Adrenal gland (tissue), 5 donors: Measurements from ENCODE around the gene RPS10.

Source experiments
- CTCF ChIP-seq, 6 experiments: fragments of 450-650 bp in 4 of 6; fragments of 200-600 bp in 2 of 6; sonication (generic) in 1 of 6; IDR thresholded peaks; 1 replicate in 5 of 6; 2 replicates in 1 of 6; pipeline versions ENCODE4 v1.5.1 to v1.8.0; 2016 to 2021; ENCODE audit warnings: antibody characterized with exemption in 6 of 6, mild to moderate bottlenecking in 2 of 6, moderate library complexity in 1 of 6
- POLR2A ChIP-seq, 2 donors: fragments of 450-650 bp; IDR thresholded peaks; one replicate each; pipeline ENCODE4 v1.6.1; 2017; ENCODE audit warnings: antibody characterized with exemption in 2 of 2, mild to moderate bottlenecking in 2 of 2, moderate library complexity in 1 of 2
- donor health status: DM: no; HTN: no; CAD: no.

GRCh38 chr6:34457382-34457741 lies 31.5 kb upstream of the RPS10 start:
- no peak for TF ChIP-seq CTCF (IDR thresholded peaks at IDR 0.05)
- no peak for TF ChIP-seq POLR2A (IDR thresholded peaks at IDR 0.05)
